Hypothalamus (tissue), 51 donors: Measurements from ENCODE around the gene HAAO.

Source experiments
- DNase-seq, 51 donors: peaks; one replicate each; lab custom pipeline; 2025; lab: John Stamatoyannopoulos, UW

HAAO gene

DNA sequence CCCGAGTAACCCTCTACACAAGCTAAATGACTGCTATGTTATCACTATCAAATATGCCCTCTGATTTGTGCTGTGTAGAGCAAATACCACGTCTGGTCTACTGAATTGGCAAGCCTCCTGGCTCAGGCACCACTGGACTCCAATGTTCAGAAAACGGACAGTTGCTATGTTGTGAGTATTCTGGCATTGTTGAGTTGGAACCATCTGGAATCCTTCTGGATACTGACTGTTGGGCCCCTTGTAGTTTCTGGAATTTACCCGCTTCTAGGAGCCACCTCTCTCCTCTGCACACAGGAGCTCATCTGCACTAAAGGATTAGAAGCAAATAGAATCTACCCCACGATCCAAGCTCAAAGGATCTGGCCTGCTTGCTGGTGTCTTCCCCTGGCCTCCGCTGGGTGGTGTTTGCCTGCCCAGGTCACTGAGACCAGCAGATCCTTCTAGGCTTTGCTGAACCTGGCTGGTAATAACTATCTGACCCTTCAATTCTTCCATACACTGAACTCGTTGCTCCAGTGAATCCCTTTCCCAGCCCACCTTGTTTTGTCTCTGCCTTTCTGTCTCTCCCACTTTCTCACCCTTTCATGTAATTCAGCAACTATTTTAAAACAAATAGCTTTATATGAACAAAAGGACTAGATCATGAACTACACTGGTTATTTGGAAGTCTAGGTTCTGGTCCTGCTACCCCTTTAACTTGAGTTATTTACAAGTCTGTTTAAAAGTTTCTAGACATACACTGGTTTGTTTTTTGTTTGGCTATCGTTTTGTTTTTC, 2.1 kb upstream of the HAAO start:
- DNase-seq, result no peak

DNA sequence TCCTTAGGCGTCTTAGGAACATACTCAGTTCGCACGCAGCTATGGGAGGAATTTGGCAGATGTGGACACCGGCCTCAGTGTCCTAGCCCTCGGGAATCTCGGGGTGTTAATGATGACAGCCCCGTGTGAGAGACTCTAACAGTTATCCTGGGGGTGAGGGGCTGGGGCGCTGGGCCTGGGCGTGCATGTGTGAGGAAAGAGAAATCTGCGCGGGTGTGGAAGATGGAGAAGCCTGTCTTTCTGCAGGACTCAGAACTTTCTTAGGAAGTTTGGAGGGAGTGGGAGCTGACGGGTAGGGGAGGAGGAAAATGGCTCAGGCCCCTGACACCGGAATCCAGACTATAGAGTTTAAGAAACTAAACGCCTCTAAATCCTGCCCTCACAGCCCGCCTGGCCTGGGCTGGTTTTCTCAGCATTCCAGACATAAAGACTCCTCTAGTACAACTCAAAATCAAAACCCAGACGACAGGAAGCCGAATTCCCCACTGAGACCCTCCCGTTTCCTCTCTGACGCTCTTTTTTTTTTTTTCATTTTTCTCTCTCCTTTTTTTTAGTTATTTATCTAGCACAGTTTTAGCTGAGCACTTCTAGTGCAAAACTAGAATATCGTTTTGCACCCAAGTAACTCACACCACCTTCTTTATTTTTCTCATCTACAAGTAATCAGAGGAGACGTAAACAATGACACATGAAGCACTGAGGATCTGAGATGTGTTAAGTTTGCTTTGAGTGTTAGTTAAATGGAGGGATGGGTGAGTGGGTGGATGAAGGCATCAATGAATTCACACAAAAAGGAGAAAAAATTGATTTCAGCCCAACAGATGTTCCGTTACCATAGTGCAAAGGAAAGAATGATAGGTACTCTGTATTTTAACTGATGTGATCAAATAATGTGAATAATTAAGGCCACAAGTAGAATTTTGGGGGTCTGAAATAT, 1.2 kb upstream of the HAAO start:
- no peak for DNase-seq

DNA sequence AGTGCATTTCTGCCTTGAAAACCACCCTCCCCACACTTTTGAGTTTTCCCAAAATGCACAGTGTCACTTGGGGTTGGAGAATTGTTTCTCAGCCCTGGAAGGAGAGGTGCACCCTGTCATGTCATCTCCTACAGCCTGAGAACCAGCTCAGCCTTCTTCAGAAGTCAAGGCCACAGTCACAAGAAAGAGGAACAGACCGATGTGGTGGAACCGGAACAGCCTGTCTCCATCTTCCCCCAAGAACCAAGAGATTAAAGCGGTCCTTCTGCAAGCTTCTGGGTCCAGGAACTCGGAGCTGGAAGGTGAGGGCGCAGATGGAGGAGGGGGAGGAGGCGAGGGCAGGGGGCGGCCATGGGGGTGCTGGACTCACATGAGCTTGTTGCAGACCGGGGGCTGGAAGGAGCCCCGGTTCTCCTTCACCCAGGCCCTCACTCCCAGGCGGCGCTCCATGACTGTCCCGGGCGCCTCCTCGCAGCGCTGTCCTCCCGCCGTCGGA, 248 bp downstream of the HAAO start:
- DNase-seq, result peak in 8 of 51 donors; percentile 14 to 46 (median 20)

DNA sequence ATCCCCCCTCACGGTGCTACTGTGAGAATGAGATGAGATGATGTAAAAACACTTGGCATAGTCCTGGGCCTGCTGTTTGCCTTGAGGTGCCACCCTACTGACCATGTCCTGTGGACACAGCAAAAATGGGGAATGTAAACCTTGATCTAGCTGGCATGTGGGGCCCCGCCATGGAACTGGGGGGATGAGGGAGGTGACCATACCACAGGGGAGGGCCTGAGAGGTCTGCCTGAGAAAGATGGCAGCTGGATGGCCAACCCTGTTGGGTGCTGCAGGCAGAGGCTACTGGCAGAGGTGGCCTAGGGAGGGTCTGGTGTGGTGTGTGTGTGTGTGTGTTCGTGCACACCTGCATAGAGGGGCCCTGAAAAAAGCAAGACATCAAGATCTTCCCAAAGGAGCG, 777 bp downstream of the HAAO start:
- no peak for DNase-seq

DNA sequence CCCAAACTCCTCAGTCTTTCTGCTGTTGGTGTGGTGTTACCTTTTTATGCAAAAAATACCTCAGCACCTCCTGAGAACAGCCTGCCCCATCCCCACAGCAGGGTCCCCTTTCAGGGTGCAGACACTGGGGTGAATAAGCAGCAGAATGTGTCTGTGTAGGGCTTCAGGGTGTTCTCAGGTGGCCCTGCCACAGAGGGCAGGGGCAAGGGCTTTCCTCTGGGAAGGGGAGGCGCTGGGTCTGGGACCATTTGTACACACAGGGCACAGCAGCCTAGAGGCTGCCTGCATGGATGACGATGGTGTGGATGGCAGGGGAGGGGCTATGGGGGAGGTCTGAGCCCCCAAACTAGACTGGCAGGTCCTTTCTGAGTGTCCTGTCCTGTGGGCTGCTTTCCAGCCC, 2.6 kb downstream of the HAAO start:
- no peak for DNase-seq

DNA sequence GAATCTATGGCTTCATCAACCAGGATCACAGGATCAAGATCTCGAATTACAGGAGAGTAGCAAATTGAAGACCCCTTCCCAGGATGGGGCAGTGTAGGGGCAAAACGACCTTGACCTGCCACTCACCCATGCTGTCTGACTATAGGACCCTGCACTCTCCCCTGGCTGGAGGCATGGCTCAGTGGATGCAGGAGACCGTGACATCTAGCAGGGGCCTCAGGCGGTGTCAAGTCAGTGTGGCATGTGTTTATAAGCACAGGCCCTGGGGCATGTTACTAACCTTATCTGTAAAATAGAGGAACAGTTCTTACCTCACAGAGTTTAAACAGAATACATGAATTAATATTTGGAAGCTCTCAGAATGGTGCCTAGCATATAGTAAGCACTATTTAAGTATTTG, 3.5 kb downstream of the HAAO start:
- no peak for DNase-seq

DNA sequence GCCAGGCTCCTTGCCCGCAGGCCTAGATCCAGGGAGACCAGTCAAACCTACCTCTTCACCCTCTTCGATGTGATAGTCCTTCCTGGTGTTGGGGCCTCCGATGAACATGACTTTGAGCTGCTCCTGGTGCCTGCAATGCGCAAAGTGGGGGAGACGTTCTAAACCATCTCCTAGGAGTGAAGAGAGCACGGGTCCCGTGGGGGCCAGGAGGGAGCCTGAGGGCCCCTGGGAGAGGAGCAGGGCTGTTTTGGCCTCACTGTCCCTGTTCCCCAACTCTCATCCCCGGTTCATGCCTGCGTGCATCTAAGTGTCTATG, 3.9 kb downstream of the HAAO start:
- no peak for DNase-seq

DNA sequence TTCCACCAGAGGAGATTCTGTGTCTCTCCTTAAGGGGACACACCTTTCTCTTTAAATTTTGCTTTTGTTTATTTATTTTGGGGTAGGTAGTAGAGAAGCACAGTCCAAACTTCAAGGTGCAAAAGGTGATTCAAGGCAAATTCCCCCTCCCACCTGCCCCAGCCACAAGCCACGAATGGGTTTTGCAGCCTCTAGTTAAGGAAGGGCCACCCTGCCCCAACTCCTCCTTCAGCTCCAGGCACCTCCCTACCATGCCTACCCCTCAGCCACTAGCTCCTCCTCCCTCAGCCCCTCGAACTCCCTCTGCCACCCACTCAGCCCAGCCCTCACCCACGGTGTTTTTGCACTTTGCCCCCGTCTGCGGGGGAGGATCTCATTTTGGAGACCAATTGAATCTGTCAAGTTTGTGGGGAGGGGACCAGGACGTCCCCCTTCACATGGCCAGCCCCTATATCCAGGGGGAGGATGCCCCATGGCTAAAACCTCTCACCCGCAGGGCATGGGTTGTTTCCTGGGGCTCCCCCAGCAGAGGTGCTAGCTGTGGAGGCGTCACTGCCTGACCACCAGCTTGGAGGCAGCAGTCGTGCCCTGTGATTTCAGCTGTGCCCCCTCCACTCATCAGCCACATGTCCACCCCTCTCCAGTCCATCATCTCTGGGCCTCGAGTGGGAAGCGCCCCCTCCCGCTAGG, 4.5 kb downstream of the HAAO start:
- DNase-seq, result no peak

DNA sequence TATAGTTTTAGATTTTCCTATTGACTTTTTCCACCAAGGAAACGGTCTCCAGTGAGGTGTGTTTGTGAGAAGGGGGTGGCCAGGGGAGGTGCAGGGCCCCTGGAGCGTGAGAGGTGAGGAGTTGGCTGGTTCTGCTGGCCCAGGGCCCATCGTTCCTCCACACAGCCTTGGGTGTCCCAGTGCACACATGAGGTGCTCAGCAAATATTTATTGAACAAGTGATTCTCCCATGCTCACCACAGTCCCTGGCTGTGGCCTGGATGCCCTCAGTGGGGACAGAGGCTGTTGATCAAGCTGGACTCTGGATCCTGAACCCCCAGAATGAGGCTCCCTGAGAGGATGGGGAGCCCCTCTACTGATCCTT, 5.0 kb downstream of the HAAO start:
- no peak for DNase-seq

DNA sequence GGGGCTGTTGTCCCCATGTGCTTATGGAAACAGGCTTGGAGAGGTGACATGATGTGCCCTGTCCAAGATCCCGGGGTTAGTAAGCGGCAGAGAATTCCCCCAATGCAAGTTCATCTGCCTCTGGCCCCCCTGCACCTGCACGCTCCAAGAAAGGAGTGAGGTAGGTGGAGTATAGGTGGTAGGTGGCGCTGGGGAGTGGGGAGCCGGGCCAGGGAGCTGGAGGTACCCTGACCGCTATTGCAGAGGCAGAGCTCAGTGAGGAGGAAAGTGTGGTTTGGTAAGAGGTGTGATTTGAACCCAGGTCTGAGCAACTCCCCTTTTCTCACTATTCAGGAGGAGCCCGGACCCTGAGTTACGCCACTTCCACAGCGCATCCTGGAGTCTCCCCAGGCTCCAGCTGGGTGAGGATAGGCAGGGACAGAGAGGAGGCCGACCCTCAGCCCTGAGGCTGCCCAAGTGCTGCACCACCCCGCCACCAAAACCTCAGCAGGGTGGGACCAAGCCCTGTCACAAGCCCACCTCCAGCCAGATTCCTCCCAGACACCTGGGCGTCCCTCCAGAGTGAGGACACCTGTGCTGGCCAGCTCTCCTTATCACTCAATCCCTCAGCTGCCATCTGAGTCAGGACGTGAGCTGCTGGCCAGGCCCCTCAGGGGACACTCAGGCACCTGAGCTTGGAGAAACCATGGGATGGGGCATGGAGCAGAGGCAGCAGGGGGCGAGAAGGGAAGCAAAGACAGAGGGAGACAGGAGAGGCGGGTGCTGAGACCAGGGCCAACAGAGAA, 5.6 kb downstream of the HAAO start:
- DNase-seq, result no peak

DNA sequence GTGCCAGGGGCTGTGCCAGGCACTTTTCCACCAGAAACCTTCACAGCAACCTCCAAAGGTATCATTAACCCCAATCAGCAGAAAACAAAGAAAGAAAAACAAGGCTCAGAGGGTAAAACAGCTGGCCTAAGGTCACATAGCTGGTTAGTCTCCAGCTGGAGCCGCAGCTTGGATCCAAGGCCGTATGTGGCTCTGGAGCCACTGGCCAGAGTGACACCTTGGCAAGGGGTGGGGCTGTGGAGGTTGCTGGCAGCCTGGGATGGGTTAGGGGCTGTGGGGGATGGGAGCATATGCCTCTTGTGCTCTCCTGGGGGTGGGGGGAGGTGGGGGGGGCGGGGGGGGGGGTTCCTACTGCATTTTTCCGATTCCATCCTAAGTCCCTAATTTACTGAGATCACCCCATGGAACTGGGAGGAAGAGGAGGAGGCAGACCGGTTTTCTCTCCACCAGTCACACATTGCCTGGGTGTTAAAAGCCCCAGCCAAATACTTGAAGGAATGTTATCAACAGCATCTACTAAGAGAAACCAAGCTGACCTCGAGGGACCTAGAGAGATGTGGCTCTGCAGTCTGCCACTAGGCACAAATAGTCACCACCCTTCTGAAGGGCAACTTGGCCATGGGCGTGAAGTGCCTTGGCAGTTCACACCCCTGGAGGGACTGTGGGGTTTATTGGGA, 8.0 kb downstream of the HAAO start:
- DNase-seq, result no peak

DNA sequence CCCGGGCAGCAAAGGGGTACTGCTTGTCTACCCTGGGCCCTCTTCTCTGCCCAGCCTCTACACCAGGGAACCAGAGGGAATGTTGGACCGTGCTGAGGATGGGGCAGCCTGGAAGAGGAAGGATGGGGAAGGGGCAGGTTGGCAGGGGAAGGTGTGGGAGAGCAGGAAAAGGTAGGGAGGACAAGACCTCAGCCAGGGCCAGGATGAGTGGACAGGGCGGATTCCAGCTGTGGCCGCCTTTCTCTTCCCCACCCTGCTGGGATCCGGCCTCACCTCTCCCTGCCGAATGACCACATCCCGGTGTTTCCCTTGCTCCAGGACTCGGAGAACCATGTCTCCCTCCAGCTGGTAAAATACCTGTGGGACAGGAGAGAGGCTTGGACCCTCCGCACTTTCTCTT, 8.9 kb downstream of the HAAO start:
- DNase-seq, result no peak

DNA sequence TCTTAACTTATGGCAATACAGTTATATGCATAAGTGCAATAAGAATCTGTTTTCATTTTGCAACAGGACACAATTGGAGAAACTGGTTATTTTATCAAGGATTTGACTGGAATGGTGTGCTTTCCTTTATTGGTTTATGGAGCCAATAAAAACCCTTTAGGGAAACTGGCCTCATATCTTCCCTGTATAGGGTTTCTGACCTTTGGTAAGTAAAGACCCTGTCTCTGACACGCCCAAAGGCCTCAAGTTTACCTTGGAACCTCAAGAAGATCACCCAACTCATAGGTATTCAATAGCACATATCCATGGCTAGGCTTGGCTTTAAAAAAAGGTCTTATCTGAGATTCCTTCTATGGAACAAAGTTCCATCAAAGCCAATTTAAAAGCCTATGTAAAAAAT, 11.2 kb downstream of the HAAO start:
- DNase-seq, result no peak

DNA sequence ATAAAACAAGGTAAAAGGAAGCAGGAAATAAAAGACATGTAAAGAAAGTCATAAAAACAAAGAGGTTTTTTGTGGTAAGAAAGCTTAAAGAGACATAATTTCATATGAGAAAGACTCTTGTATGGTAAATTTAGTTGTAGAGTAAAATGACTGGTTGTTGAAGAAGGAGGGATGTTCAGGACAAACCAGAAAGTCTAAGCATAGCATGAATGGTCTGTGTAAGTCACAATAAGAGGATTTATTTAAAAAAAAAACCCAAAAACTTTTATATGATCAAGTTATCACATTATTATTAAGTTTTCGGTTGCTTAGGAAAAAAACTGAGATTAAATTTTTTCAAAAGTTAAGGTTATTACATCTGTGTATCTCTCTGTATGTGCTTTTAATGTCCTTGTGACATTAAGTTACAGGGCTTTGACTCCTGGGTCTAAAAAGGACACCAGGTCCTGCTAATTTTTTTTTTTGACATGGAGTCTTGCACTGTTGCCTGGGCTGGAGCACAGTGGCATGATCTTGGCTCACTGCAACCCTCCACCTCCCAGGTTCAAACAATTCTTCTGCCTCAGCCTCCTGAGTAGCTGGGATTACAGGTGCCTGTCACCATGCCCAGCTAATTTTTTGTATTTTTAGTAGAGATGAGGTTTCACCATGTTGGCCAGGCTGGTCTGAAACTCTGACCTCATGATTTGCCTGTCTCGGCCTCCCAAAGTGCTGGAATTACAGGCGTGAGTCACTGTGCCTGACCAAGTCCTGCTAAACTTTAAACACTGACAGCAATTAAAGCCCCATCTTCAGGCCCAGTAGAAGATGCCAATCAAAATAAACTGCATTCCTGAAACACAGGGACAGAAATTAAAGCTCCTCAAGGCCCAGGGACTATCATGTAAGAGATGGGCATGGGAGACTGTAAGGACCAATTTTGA, 14.2 kb downstream of the HAAO start:
- DNase-seq, result no peak

DNA sequence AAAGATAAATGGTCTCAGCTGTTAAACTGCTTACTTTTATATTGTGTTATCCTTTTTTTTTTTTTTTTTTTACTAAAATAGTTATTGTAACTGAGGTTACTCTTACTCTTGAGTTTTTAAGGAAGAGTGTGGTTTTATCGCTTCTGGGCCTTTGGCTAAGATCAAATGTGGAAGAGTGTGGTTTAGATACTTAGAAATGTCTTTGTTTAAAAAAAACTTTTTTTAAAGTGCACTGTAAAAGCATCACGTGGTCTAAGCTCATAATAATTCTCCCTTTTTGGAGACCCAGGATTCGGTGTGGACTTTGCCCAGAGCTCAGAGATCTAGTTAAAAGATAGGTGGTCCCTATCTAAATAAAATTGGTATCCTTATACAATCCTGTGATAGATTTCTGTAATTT, 16.6 kb downstream of the HAAO start:
- no peak for DNase-seq

DNA sequence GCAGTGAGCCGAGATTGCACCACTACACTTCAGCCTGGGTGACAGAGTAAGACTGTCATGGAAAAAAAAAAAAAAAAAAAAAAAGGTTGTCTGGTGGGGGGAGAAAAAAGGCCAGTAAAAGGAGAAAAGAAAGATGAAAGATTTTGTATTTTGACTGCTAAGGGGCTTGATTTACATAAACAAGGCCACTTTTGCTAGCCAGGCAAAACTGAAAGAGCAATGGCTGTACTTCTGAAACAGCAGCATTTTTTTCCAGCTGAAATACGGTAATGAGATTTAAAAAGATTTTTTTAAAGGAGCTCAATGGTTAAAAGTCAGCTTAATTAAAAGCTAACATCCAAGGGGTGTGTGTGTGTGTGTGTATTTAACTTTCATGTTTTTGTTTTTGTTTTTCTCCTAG, 17.2 kb downstream of the HAAO start:
- DNase-seq, result no peak

DNA sequence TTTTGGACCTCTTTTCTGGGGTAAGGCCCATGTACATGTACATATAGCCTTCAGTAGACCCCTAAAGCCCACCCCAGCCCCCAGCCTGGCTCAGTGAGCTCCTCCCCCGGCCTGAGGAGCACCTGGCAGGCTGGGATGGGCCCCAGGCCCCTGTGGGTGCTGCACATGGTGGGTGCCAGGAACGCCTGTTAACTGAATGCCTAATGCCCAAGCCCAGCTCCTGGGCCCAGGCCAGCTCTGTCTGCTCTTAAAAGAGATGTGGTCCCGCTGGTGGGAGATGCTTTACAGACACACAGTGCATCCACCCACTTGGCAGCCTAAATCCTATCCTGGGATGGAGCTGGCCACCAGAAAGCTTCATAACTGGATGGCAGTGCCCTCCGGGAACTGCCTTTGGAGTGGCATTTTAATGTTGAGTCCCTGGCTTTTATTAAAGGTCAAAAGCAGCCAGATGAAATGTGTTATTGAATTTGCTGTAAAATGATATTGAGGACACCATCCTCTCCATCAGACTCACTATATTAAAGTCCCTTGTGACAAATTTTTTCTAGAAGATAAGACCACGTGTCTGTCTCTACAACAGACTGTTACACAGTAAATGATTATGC, 20.7 kb downstream of the HAAO start:
- no peak for DNase-seq

DNA sequence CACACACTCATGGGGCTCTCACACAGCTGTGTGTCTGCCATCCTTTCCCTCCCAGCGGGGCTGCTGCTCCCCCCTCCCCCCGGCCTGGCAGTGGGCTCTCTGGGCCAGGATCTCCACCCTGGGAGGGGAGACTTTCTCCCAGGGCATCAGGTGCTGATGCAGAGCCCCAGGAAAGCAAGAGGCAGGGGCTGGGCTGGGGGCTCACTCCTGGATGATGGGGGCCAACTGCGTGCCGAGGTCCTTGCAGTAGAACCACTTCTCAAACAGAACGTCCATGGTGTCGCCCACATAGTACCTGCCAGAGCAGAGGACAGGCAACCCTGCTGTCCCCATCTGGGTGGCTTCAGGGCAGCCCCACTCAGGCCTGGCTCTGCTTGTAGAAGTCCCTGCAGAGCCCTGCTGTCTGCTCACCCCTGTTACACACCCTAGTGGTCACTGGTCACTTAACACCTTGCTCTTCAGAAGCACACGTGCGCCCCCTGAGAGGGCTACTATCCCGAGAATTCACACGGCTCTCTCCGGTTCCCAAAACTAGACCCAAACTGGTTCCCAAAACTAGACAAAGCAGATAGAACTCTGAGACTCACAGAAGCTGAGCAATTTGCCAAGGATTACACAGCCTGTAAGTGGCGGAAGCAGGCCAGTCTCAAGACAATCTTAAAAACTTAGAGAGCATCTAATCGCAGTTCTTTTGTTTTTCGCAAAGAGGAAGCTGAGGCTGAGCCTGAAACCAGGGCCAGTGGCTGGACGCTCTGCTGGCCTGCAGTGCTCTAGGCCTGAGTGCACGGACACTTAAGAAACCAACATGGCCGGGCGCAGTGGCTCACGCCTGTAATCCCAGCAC, 21.9 kb downstream of the HAAO start:
- peak in 6 of 51 donors; percentile 7 to 25 (median 19) for DNase-seq
